NT2/D1 (cell line): ENCODE measurements around the gene DPP6.

Experiments used
- SUZ12 ChIP-seq: IDR thresholded peaks from 2 replicates; pipeline ENCODE4 v1.6.1; 2011; ENCODE audit not compliant: insufficient read length, insufficient read depth; ENCODE audit errors: extremely low read depth
- YY1 ChIP-seq: IDR thresholded peaks from 2 replicates; pipeline ENCODE4 v1.6.1; 2011; ENCODE audit not compliant: insufficient read length, insufficient read depth
- ZNF274 ChIP-seq: IDR thresholded peaks from 2 replicates; pipeline ENCODE4 v1.6.1; 2011; ENCODE audit warnings: mild to moderate bottlenecking, low read depth, low read length

GRCh38 chr7:154765118-154765517 lies 712.9 kb downstream of the DPP6 start:
- no peak for TF ChIP-seq YY1
- TF ChIP-seq SUZ12 = no peak
- no peak for TF ChIP-seq ZNF274
